Occipital lobe (tissue), 2 donors: ENCODE results near the gene INSR. TPM values are rescaled to one million over a fixed set of nuclear protein-coding genes. Genes with fewer than 3 reads are reported as not detected.
A peak's percentile ranks its signal among the peaks of the same experiment; 100 is the strongest.

Experiments used
- DNase-seq: peaks from one replicate; lab custom pipeline; 2025; lab: John Stamatoyannopoulos, UW
- total RNA-seq: library from RNA; depleted of rRNA; stranded (reverse); fragments of >200 nt; gene quantifications from one replicate; pipeline ENCODE4 v1.2.3, GENCODE V29; 2014

INSR gene
- total RNA-seq, 1 donor from 2014 or later, result 84.7 TPM

DNA sequence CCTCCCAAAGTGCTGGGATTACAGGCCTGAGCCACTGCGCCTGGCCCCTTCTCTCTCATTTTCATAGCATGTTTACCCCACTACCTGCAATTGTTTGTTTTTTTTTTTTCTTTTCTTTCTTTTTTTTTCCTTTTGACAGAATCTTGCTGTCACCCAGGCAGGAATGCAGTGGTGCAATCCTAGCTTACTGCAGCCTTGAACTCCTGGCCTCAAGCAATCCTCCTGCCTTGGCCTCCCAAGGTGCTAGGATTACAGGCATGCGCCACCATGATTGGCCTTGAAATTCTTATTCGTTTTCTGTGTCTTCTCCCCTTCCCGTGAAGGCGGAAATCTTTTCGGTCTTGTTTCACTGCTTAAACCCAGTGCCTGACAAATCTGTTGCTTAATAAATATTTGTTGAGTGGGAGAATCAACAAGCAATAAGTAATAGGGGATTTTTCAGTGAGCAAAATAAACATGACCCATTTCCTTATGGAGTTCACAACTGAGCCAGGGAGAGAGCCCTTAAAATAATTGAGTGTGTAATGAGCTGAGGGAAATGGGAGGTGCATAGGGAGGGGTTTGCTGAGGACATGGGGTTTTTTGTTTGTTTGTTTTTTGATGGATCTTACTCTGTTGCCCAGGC is 1.8 kb upstream of the INSR start:
- DNase-seq, result no peak

DNA sequence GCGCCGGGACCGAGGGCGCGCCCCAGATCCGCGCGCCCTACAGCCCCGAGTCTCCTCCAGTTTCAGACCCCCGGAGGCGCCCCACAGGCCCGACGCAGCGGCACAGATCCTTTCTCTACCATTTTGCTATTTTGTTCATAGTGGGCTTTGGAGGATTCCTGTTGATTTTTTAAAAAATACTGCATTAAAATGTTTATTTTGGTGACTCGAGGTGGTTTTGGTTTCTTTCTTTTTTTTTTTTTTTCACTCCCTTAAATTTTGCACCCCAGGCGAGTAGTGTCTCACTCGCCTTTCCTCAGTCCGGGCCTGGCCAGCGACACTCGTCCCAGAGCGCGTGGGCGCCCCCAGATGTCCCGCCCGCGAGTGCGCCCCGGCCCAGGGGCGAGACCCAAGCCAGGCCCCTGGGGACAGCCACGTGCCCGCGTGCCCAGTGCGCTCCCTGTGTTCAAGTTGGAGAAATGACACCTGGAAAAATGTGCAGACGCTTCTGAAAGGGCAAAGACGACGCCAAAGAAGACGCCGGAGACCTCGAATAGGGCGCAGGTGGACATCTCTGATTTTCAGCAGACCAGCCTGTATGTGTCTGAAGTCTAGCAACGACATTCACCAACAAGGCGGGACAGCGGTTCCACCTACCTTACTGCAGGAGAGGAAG is 471 bp upstream of the INSR start:
- peak; percentile 26 for DNase-seq

DNA sequence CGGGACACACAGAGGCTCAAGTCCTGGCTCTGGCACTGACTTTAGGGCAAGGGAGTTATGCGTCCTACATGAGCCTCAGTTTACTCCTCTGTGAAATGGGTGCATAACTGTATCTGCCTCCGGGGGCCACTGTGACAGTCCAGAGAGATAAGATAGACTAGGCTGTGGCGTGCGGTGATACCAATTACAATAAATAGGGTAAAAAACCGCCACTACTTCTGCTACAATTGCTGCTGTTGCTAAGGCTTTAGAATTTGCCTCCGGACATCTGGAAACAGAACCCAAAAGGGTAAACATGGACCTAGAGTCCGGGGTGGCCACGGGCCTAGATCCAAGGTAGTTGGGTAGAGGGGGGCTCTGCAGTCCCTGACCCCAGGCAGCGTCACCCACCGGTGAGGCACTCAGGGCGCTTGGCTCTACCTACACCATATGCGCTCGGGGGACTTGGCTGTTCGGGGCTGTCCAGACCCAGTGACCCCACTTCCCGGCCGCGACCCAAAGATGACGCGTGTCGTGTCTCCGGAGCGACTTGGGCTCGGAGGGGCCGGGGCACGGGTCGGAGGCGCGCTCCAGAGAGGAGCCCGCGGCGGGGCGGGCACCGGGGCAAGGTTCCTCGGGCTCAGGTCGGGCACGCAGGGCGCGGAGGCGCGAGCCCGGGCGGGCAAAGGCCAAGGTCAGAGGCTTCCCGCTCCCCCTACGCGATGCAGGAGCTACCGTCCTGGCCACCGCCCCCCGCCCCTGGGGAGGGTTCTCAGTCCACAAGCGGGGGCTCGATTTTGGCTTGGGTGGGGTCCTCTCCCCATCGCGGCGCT is 1.1 kb downstream of the INSR start:
- no peak for DNase-seq

GRCh38 chr19:7292352-7292949 is 1.8 kb downstream of the INSR start:
- no peak for DNase-seq

- DNase-seq, result no peak
These were observed 5.2 kb downstream of the INSR start for GRCh38 chr19:7288977-7289376.

- no peak for DNase-seq
These were observed 6.1 kb downstream of the INSR start for GRCh38 chr19:7288131-7288530.

- no peak for DNase-seq
These were observed 6.5 kb downstream of the INSR start for GRCh38 chr19:7287722-7288121.

DNA sequence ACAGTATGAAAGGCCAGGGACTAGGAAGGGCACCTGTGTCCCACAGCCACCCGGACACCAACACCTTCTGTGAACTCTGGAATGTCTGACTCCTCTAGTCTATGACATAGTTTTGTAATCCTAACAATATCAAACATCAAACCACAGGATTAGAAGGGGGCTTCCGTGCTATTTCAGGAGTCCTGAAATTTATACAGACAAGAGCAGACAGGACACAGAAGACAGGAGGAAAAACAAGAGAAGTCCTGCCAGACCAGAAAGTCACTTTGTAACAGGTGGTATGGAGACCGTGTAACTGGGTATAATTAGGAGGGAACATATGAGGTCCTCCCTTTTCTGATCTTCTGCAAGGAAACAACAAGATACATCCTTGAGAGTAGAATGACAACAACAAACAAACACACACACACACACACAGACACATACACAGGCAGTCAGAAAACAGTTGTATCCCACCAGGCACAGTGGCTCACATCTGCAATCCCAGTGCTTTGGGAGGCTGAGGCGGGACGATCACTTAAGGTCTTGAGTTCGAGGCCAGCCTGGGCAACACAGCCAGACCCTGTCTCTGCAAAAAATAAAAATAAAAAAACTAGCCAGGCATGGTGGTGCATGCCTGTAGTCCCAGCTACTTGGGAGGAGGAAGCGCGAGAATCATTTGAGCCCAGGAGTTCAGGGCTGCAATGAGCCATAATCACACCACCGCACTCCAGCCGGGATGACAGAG is 13.1 kb downstream of the INSR start:
- DNase-seq, result no peak

DNA sequence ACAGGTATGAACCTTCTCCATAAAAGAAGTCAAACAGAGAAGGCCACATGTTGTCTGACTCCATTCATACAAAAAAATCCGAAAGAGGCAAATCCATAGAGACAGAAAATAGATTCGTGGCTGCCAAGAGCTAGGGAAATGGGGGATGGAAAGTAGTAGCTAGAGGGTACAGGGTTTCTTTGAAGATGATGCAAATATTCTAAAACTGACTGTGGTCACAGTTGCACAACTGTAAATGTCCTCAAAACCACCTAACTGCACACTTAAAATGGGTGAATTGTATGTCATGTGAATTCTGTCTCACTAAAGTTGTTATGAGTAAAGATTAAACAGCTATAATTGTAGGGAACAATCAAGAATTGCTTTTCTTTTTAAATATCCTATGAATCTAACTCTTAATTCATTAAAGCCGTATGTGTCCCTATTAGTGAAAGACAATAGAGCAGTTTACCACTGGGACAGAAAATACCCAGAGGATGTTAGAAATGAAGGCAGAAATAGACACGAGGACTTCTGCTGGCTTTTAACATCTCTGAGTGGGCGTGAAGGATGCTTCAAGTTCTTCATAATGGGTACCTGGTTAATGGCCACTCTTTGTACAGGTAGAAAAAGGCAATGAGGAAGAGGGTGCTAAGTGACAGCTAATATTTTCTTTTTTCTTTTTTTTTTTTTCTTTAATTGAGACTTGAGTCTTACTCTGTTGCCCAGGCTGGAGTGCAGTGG is 21.2 kb downstream of the INSR start:
- no peak for DNase-seq

DNA sequence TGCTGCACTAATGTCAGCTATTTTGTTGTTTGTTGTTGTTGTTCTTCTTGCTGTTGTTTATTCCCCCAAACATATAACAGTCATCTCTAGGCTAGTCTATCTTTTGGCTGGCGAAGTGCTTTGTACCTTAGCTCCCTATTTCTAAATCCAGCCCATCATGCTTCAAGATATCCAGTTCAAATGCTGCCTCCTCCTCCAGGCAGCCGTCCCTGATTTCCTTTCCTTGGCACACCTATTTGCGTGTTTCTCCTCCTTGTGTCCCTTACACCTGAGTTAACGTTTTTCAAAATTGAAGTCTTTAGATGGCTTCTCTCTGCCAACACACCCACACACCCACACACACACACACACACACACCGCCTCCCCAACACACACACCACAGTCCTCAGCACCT is 25.5 kb downstream of the INSR start:
- DNase-seq, result no peak

GRCh38 chr19:7267792-7268704 is 26.2 kb downstream of the INSR start:
- DNase-seq, result no peak

- DNase-seq, result no peak
These were observed 27.4 kb downstream of the INSR start for GRCh38 chr19:7266832-7267231.

GRCh38 chr19:7265963-7266362 is 28.3 kb downstream of the INSR start:
- no peak for DNase-seq

GRCh38 chr19:7264858-7265257 is 29.4 kb downstream of the INSR start:
- no peak for DNase-seq

DNA sequence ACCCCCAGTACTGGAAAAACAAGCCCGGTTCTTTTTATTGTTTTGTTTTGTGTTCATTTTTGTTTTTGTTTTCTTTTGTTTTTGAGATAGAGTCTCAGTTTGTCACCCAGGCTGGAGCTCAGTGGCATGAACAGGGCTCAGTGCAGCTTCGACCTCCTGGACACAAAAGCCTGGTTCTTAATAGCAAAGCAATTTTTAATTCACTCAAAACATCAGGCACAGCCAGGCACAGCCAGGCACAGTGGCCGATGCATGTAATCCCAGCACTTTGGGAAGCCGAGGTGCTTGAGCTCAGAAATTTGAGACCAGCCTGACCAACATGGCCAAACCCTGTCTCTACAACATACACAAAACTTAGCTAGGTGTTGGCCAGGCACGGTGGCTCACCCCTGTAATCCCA is 30.7 kb downstream of the INSR start:
- DNase-seq, result no peak

- no peak for DNase-seq
These were observed 31.1 kb downstream of the INSR start for GRCh38 chr19:7263066-7263465.

DNA sequence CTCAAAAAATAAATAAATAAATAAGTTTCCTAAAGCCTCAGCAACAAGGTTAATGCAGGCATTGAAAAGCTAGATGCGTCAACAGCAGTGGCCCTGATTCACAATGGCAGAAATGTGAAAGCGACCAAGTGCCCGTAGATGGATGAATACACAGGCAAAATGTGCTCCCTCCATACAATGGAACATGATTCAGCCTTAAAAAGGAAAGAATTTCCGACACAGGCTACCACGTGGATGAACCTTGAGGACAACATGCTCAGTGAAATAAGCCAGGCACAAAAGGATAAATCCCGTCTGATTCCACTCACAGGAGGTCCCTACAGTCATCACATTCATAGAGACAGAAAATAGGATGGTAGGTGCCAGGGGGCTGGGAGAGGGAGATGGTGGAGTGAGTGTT is 31.7 kb downstream of the INSR start:
- no peak for DNase-seq

- DNase-seq, result no peak
These were observed 34.1 kb downstream of the INSR start for GRCh38 chr19:7260161-7260560.

GRCh38 chr19:7258840-7259395 is 35.3 kb downstream of the INSR start:
- no peak for DNase-seq
